ENCODE measurements around the gene KIF21A. TPM values are rescaled to one million over a fixed set of nuclear protein-coding genes. Genes with fewer than 3 reads are reported as not detected.

The KIF21A gene
- total RNA-seq, 4 donors from 2014 or later, result 28.4 to 36.4 (median 33.1) TPM

DNA sequence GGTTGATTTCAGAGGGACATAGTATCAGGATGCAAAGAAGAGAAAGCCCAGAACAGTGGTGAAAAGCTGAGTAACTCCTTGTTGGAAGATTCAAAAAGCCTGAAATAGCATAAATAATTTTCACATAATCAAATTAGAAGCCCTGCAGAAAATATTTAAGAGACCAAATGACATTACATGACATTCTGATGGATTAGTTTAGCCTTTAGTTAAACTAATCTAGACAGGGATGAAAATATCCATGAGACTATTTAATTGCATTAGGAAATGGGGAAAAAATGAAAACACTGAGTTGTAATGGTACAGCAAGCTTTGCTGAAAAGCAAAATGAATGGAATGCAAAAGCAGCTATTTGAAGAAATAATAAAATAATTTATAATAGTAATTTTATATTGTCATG, 91.8 kb downstream of the KIF21A start:
- ATAC-seq, result no peak
- no peaks in the 10 kb centered on the region for H3K9me3 ChIP-seq
- no peak for DNase-seq
- H3K27ac ChIP-seq, result no peak overlapping the region
- peaks cover 0 to 16% of the 10 kb centered on the region in 2 donors for H3K36me3 ChIP-seq
- TF ChIP-seq POLR2A (IDR thresholded peaks at IDR 0.05), result no peak
- TF ChIP-seq, protein P1, sequence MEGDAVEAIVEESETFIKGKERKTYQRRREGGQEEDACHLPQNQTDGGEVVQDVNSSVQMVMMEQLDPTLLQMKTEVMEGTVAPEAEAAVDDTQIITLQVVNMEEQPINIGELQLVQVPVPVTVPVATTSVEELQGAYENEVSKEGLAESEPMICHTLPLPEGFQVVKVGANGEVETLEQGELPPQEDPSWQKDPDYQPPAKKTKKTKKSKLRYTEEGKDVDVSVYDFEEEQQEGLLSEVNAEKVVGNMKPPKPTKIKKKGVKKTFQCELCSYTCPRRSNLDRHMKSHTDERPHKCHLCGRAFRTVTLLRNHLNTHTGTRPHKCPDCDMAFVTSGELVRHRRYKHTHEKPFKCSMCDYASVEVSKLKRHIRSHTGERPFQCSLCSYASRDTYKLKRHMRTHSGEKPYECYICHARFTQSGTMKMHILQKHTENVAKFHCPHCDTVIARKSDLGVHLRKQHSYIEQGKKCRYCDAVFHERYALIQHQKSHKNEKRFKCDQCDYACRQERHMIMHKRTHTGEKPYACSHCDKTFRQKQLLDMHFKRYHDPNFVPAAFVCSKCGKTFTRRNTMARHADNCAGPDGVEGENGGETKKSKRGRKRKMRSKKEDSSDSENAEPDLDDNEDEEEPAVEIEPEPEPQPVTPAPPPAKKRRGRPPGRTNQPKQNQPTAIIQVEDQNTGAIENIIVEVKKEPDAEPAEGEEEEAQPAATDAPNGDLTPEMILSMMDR (IDR thresholded peaks at IDR 0.05 in 4 of 5, conservative IDR thresholded peaks at IDR 0.05 in 1 of 5), result no peak
- intact Hi-C loops (cut with DNase I; ENCODE audit: low total_unique reads), result no loop called here
- H3K27me3 ChIP-seq, result no peaks in the 10 kb centered on the region
- H3K4me3 ChIP-seq, result no peak overlapping the region
- in situ Hi-C loops (cut with MboI; ENCODE audit: low sequenced_read_pairs in 4 of 4), result no loop called here
- peaks cover 0 to 3% of the 10 kb centered on the region in 2 donors for H3K4me1 ChIP-seq

DNA sequence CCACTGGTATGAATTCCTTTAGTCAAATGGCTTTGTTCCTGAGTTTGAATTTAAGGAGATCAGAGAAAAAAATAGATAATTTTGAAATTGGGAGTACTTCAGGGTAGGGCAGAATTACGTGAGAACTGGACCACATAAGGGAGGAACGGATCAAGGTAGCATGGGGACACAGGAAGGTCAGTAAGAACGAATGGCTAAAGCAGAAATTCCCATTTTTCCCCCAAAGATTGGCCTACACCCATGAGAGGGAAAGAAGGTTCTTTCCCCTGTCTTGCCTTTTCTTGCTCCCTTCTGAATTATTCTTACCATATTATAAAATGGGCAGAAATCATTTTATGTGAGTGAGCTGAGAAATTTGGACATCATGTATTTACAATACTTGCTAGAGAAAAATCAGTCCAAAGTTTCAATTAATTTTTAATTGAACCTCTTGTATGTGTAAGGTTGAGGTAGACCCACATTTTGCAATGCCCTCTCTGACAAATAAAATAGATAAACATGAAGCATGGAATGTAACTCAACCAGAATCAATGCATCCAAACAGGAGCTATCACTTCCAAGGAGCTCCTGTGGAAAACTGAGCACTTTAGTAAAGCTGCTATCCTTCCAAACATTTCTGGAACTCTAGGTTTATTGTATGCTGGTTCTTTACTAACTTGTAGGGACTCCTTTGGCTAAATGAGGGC, 93.8 kb downstream of the KIF21A start:
- no peaks in the 10 kb centered on the region for H3K27me3 ChIP-seq
- TF ChIP-seq, protein P1 (IDR thresholded peaks at IDR 0.05 in 4 of 5, conservative IDR thresholded peaks at IDR 0.05 in 1 of 5), result no peak
- TF ChIP-seq POLR2A (IDR thresholded peaks at IDR 0.05), result no peak
- no peaks in the 10 kb centered on the region for H3K9me3 ChIP-seq
- no peak overlapping the region for H3K4me3 ChIP-seq
- H3K4me1 ChIP-seq, result peaks cover 0 to 3% of the 10 kb centered on the region in 2 donors
- peaks cover 0 to 15% of the 10 kb centered on the region in 2 donors for H3K36me3 ChIP-seq
- in situ Hi-C loops (cut with MboI; ENCODE audit: low sequenced_read_pairs in 4 of 4) (no loop called here), intact Hi-C loops (cut with DNase I; ENCODE audit: low total_unique reads) (no loop called here)
- ATAC-seq (no peak), DNase-seq (no peak)
- no peak overlapping the region for H3K27ac ChIP-seq

DNA sequence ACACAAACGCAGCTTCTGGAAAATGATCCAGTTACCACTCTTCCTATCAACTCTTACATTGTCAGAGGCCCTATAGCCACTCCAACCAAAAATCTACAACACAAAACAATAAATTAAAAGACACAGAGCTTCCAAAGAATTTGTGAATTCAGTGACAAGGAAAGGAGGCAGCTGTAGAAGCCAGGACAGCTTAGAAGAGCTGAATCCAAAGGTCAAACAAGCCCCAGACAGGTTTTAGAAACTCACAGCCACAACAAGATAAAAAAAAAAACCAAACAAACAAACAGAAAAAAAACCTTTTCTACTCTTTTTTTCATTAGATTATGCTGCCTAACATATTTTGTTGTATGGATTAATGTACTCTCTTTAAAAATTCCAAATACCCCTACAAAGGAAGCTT, 94.4 kb downstream of the KIF21A start:
- no peak for TF ChIP-seq POLR2A (IDR thresholded peaks at IDR 0.05)
- TF ChIP-seq, protein P1 (IDR thresholded peaks at IDR 0.05 in 4 of 5, conservative IDR thresholded peaks at IDR 0.05 in 1 of 5), result no peak
- ATAC-seq (no peak), DNase-seq (no peak)
- Histone ChIP-seq H3K27ac (no peak overlapping the region), H3K4me1 (peaks cover 0 to 3% of the 10 kb centered on the region in 2 donors), H3K36me3 (peaks cover 0 to 15% of the 10 kb centered on the region in 2 donors), H3K4me3 (no peak overlapping the region), H3K27me3 (no peaks in the 10 kb centered on the region), H3K9me3 (no peaks in the 10 kb centered on the region)
- in situ Hi-C loops (cut with MboI; ENCODE audit: low sequenced_read_pairs in 4 of 4), result no loop called here
- intact Hi-C loops (cut with DNase I; ENCODE audit: low total_unique reads), result no loop called here

DNA sequence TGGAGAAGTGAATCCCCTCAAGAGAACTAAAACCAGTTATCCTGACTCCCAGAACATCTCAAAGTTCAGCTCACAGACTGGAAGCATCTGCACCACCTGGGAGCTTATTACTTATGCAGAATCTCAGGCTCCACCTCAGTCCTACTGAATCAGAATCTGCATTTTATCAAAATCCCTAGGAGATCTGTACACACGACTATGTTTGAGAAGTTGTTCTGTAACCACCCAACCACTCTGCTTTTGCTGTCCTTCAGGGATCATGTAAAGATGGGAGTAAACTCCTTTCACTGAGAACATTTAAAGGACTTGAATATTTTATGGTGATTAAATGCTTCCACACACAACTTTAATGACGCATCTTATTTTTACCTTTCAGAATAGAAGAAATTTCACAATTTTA, 98.0 kb downstream of the KIF21A start:
- in situ Hi-C loops (cut with MboI; ENCODE audit: low sequenced_read_pairs in 4 of 4), result no loop called here

More for the DNA sequence above, 98.0 kb downstream of the KIF21A start:
- Histone ChIP-seq H3K27me3 (no peaks in the 10 kb centered on the region), H3K4me1 (peaks cover 0 to 3% of the 10 kb centered on the region in 2 donors), H3K36me3 (peaks cover 0 to 16% of the 10 kb centered on the region in 2 donors), H3K4me3 (no peak overlapping the region), H3K27ac (no peak overlapping the region), H3K9me3 (no peaks in the 10 kb centered on the region)
- TF ChIP-seq, protein P1 (IDR thresholded peaks at IDR 0.05 in 4 of 5, conservative IDR thresholded peaks at IDR 0.05 in 1 of 5), result no peak
- no peak for TF ChIP-seq POLR2A (IDR thresholded peaks at IDR 0.05)
- no peak for ATAC-seq
- intact Hi-C loops (cut with DNase I; ENCODE audit: low total_unique reads), result no loop called here
- DNase-seq, result no peak
